ENCODE data around the gene NUDT3.
"Not testable (repeated sequence)": the region's sequence is repeated elsewhere in the genome, so short reads cannot be mapped to it uniquely, and the experiment has no call there.

NUDT3 gene

GRCh38 chr6:34246563-34247391 lies 145.7 kb downstream of the NUDT3 start:
- Histone ChIP-seq H3K27me3 (ENCODE audit: insufficient read depth, low read depth) (no peaks in the 10 kb centered on the region), H3K9ac (no peak overlapping the region), H3K4me2 (no peak overlapping the region), H3K27ac (peak overlapping the region; percentile 50; the same call in 1 of the 2 replicates), H3K4me1 (ENCODE audit: low read depth, poor library complexity, severe bottlenecking) (peaks cover 56% of the 10 kb centered on the region), H3K4me3 (IDR thresholded peaks at IDR 0.05; ENCODE audit: insufficient read depth, low read depth, low read length) (no peak overlapping the region), H4K20me1 (ENCODE audit: insufficient read depth) (no peaks in the 10 kb centered on the region), H3K79me2 (ENCODE audit: insufficient read depth, low read depth) (peaks cover 10% of the 10 kb centered on the region; the same call in 1 of the 2 replicates), H3K36me3 (ENCODE audit: insufficient read depth) (no peaks in the 10 kb centered on the region), H2AFZ (ENCODE audit: low read depth) (no peak overlapping the region)
- TF ChIP-seq CTCF (conservative IDR thresholded peaks at IDR 0.05; ENCODE audit: low read depth, low read length) = peak; percentile 42; the same call in 1 of the 2 replicates

- H3K27ac ChIP-seq = peak overlapping the region; percentile 50; the same call in 1 of the 2 replicates
- H4K20me1 ChIP-seq (ENCODE audit: insufficient read depth) = no peaks in the 10 kb centered on the region
- no peak overlapping the region for H3K4me2 ChIP-seq
- H3K9ac ChIP-seq = no peak overlapping the region
- H2AFZ ChIP-seq (ENCODE audit: low read depth) = no peak overlapping the region
- no peak overlapping the region for H3K4me3 ChIP-seq (IDR thresholded peaks at IDR 0.05; ENCODE audit: insufficient read depth, low read depth, low read length)
- no peaks in the 10 kb centered on the region for H3K27me3 ChIP-seq (ENCODE audit: insufficient read depth, low read depth)
- no peak for TF ChIP-seq CTCF (conservative IDR thresholded peaks at IDR 0.05; ENCODE audit: low read depth, low read length)
- H3K36me3 ChIP-seq (ENCODE audit: insufficient read depth) = no peaks in the 10 kb centered on the region
- H3K79me2 ChIP-seq (ENCODE audit: insufficient read depth, low read depth) = peaks cover 15% of the 10 kb centered on the region; the same call in 1 of the 2 replicates
- peaks cover 56% of the 10 kb centered on the region for H3K4me1 ChIP-seq (ENCODE audit: low read depth, poor library complexity, severe bottlenecking)
These were observed 146.3 kb downstream of the NUDT3 start for GRCh38 chr6:34246249-34246562.

- H3K4me1 ChIP-seq (ENCODE audit: low read depth, poor library complexity, severe bottlenecking) = peaks cover 56% of the 10 kb centered on the region
- H3K79me2 ChIP-seq (ENCODE audit: insufficient read depth, low read depth) = peaks cover 20% of the 10 kb centered on the region; the same call in 1 of the 2 replicates
- H3K9ac ChIP-seq; H3K27me3 ChIP-seq (ENCODE audit: insufficient read depth, low read depth); H3K4me2 ChIP-seq; H3K27ac ChIP-seq; H2AFZ ChIP-seq (ENCODE audit: low read depth); H3K36me3 ChIP-seq (ENCODE audit: insufficient read depth); H4K20me1 ChIP-seq (ENCODE audit: insufficient read depth); H3K4me3 ChIP-seq (IDR thresholded peaks at IDR 0.05; ENCODE audit: insufficient read depth, low read depth, low read length): not testable (repeated sequence)
These were observed 146.7 kb downstream of the NUDT3 start for GRCh38 chr6:34245761-34246140.

GRCh38 chr6:34245032-34245760 lies 147.3 kb downstream of the NUDT3 start:
- H3K9ac ChIP-seq; H3K4me2 ChIP-seq; H3K36me3 ChIP-seq (ENCODE audit: insufficient read depth); H4K20me1 ChIP-seq (ENCODE audit: insufficient read depth); H3K27ac ChIP-seq; H3K4me3 ChIP-seq (IDR thresholded peaks at IDR 0.05; ENCODE audit: insufficient read depth, low read depth, low read length); H3K27me3 ChIP-seq (ENCODE audit: insufficient read depth, low read depth); H2AFZ ChIP-seq (ENCODE audit: low read depth): not testable (repeated sequence)
- peaks cover 56% of the 10 kb centered on the region for H3K4me1 ChIP-seq (ENCODE audit: low read depth, poor library complexity, severe bottlenecking)
- H3K79me2 ChIP-seq (ENCODE audit: insufficient read depth, low read depth) = peaks cover 25% of the 10 kb centered on the region

GRCh38 chr6:34243901-34244884 lies 148.3 kb downstream of the NUDT3 start:
- Histone ChIP-seq H3K27ac (peak overlapping the region; percentile 38; the same call in 1 of the 2 replicates), H3K4me3 (IDR thresholded peaks at IDR 0.05; ENCODE audit: insufficient read depth, low read depth, low read length) (no peak overlapping the region), H3K4me2 (no peak overlapping the region), H3K4me1 (ENCODE audit: low read depth, poor library complexity, severe bottlenecking) (peaks cover 60% of the 10 kb centered on the region), H2AFZ (ENCODE audit: low read depth) (no peak overlapping the region), H3K79me2 (ENCODE audit: insufficient read depth, low read depth) (peaks cover 36% of the 10 kb centered on the region), H3K9ac (no peak overlapping the region), H3K36me3 (ENCODE audit: insufficient read depth) (no peaks in the 10 kb centered on the region; the same call in 1 of the 2 replicates), H3K27me3 (ENCODE audit: insufficient read depth, low read depth) (no peaks in the 10 kb centered on the region), H4K20me1 (ENCODE audit: insufficient read depth) (no peaks in the 10 kb centered on the region)
- TF ChIP-seq CTCF (conservative IDR thresholded peaks at IDR 0.05; ENCODE audit: low read depth, low read length) = no peak
